Lower leg skin (tissue), 3 donors: ENCODE measurements around the gene GGA2.

ENCODE experiments used
- CTCF ChIP-seq, 3 donors: fragments of 450-650 bp; IDR thresholded peaks; one replicate each; pipeline ENCODE4 v1.5.1; 2016; ENCODE audit warnings: antibody characterized with exemption in 3 of 3, mild to moderate bottlenecking in 3 of 3, moderate library complexity in 2 of 3
- POLR2A ChIP-seq, 2 donors: fragments of 450-650 bp; IDR thresholded peaks; one replicate each; pipeline ENCODE4 v1.6.1; 2016 to 2017; ENCODE audit warnings: antibody characterized with exemption in 2 of 2, mild to moderate bottlenecking in 1 of 2, moderate library complexity in 1 of 2

GRCh38 chr16:23535901-23536300, 25.6 kb upstream of the GGA2 start:
- TF ChIP-seq CTCF (IDR thresholded peaks at IDR 0.05) = no peak
- TF ChIP-seq POLR2A (IDR thresholded peaks at IDR 0.05) = no peak
